Left ventricle myocardium inferior (tissue), 1 donor: ENCODE data around the gene HDLBP. TPM values are rescaled to one million over a fixed set of nuclear protein-coding genes. Genes with fewer than 3 reads are reported as not detected.
A peak's percentile ranks its signal among the peaks of the same experiment; 100 is the strongest.

Experiments
- DNase-seq: peaks from one replicate; pipeline ENCODE4 v3.0.0-alpha.2; 2020
- H3K27ac ChIP-seq: fragments of 200-600 bp; replicated peaks from 2 replicates; pipeline ENCODE4 v1.8.0; 2021
- H3K27me3 ChIP-seq: fragments of 200-600 bp; 2 replicates; pipeline ENCODE4 v1.8.0; 2021; ENCODE audit warnings: low read depth
- H3K36me3 ChIP-seq: fragments of 200-600 bp; 2 replicates; pipeline ENCODE4 v1.8.0; 2021
- H3K4me1 ChIP-seq: fragments of 200-600 bp; 2 replicates; pipeline ENCODE4 v1.8.0; 2021
- H3K4me3 ChIP-seq: fragments of 200-600 bp; 2 replicates; pipeline ENCODE4 v1.8.0; 2021; ENCODE audit warnings: mild to moderate bottlenecking, moderate library complexity
- H3K9me3 ChIP-seq: fragments of 200-600 bp; replicated peaks from 2 replicates; pipeline ENCODE4 v1.8.0; 2021
- CTCF ChIP-seq: fragments of 200-600 bp; IDR thresholded peaks from 2 replicates; pipeline ENCODE4 v1.8.0; 2021; ENCODE audit warnings: antibody characterized with exemption, mild to moderate bottlenecking, borderline replicate concordance
- intact Hi-C: fragments of 100-400 bp; cut with micrococcal nuclease; formaldehyde crosslinking; loops from one replicate; pipeline ENCODE4 v1.11.0; 2022
- total RNA-seq: library from RNA; stranded (reverse); fragmentation: NEBNext Ultra II Directional; extraction: Animal tissue kit (Norgen Biotek cat#: 25700); gene quantifications from one replicate; pipeline ENCODE4 v1.2.1, GENCODE V29; 2021
- donor health status: DM: no; HTN: yes; CAD: no; lungs with severe emphysema.

HDLBP gene
- total RNA-seq, 1 donor from 2014 or later: 365 TPM

- peak overlapping the region; percentile 67 for H3K27ac ChIP-seq
- intact Hi-C loops: no loop called here
- no peak overlapping the region for H3K4me3 ChIP-seq
- H3K4me1 ChIP-seq: peaks cover 60% of the 10 kb centered on the region
- DNase-seq: peak; percentile 8
- no peaks in the 10 kb centered on the region for H3K9me3 ChIP-seq
- no peaks in the 10 kb centered on the region for H3K27me3 ChIP-seq
- H3K36me3 ChIP-seq: peaks cover 82% of the 10 kb centered on the region
- no peak for TF ChIP-seq CTCF
These were observed 87.2 kb downstream of the HDLBP start for GRCh38 chr2:241228081-241228859.

GRCh38 chr2:241227594-241227993, 87.9 kb downstream of the HDLBP start:
- Histone ChIP-seq H3K36me3 (peaks cover 75% of the 10 kb centered on the region), H3K4me3 (no peak overlapping the region), H3K27ac (peak overlapping the region; percentile 67), H3K27me3 (no peaks in the 10 kb centered on the region), H3K4me1 (peaks cover 57% of the 10 kb centered on the region), H3K9me3 (no peaks in the 10 kb centered on the region)
- TF ChIP-seq CTCF: no peak
- intact Hi-C loops: no loop called here
- no peak for DNase-seq

DNA sequence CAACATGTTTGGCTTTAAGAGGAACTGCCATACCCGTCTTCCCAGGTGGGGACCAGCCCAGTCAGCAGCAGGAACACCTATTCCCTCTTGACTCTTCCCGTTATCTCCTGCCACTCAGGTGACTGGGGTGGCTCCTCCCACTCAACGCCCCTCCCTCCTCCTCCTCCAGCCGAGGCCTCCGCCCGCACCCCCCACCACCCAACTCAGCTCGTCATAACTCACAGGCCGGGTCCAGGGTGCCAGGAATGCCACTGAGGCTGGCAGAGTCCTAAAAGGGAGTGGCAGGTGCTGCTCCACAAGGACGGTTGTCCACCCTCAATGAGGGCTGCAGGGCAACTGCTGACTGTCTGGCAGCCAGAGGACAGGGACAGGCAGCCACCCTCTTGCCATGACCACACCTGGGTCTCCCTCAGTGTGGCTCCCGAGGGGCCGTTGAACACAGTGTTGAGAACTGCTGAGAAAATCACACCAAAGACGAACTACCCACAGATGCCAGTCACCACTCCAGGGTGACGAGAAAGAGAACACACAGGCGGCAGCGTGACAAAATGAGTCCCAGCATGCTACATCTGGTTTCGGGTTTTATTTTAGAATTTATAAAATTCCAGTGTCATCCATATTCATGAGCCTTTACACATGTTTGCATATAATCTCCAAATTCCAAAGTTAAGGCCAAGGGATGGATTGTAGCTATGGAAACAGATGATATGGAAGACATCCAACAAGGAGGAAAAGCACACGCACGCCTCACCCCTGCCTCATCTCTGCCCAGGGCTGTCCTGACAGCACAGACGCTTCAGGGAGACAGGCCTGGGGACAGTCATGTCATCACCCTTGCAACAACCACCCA, 88.5 kb downstream of the HDLBP start:
- intact Hi-C loops: no loop called here
- Histone ChIP-seq H3K36me3 (peaks cover 68% of the 10 kb centered on the region), H3K4me1 (peaks cover 50% of the 10 kb centered on the region), H3K27ac (peak overlapping the region; percentile 67), H3K4me3 (no peak overlapping the region), H3K9me3 (no peaks in the 10 kb centered on the region), H3K27me3 (no peaks in the 10 kb centered on the region)
- no peak for DNase-seq
- no peak for TF ChIP-seq CTCF

- no peak overlapping the region for H3K27ac ChIP-seq
- TF ChIP-seq CTCF: no peak
- H3K4me3 ChIP-seq: no peak overlapping the region
- no peaks in the 10 kb centered on the region for H3K27me3 ChIP-seq
- intact Hi-C loops: no loop called here
- no peaks in the 10 kb centered on the region for H3K9me3 ChIP-seq
- DNase-seq: peak; percentile 4
- H3K4me1 ChIP-seq: peaks cover 50% of the 10 kb centered on the region
- peaks cover 59% of the 10 kb centered on the region for H3K36me3 ChIP-seq
These were observed 89.5 kb downstream of the HDLBP start for GRCh38 chr2:241225983-241226382.

- Histone ChIP-seq H3K27ac (no peak overlapping the region), H3K9me3 (no peaks in the 10 kb centered on the region), H3K27me3 (no peaks in the 10 kb centered on the region), H3K4me3 (no peak overlapping the region), H3K4me1 (peaks cover 50% of the 10 kb centered on the region), H3K36me3 (peaks cover 54% of the 10 kb centered on the region)
- intact Hi-C loops: no loop called here
- peak; percentile 5 for DNase-seq
- no peak for TF ChIP-seq CTCF
These were observed 89.9 kb downstream of the HDLBP start for GRCh38 chr2:241225545-241225944.
